Subcutaneous abdominal adipose tissue (tissue), 5 donors: ENCODE measurements around the gene GALNTL6.

ENCODE experiments used
- H3K27ac ChIP-seq: one replicate; pipeline ENCODE4 v1.7.0; 2013; ENCODE audit warnings: low read depth, mild to moderate bottlenecking, inconsistent platforms, low read length, moderate library complexity
- H3K27me3 ChIP-seq, 5 donors: one replicate each; pipeline ENCODE4 v1.7.0; 2013; ENCODE audit warnings: low read length in 5 of 5, inconsistent platforms in 1 of 5; ENCODE audit not compliant: control insufficient read depth in 5 of 5, insufficient read depth in 4 of 5
- H3K36me3 ChIP-seq, 5 donors: one replicate each; pipeline ENCODE4 v1.7.0; 2013; ENCODE audit warnings: low read length in 5 of 5; ENCODE audit not compliant: control insufficient read depth in 5 of 5, insufficient read depth in 5 of 5
- H3K4me1 ChIP-seq, 5 donors: one replicate each; pipeline ENCODE4 v1.7.0; 2013; ENCODE audit warnings: low read length in 5 of 5, mild to moderate bottlenecking in 3 of 5, moderate library complexity in 1 of 5; ENCODE audit not compliant: control insufficient read depth in 5 of 5, insufficient read depth in 5 of 5
- H3K4me3 ChIP-seq, 5 donors: one replicate each; pipeline ENCODE4 v1.7.0; 2013; ENCODE audit warnings: low read length in 5 of 5, low read depth in 1 of 5
- H3K9ac ChIP-seq, 5 donors: one replicate each; pipeline ENCODE4 v1.7.0; 2013; ENCODE audit warnings: low read length in 5 of 5, mild to moderate bottlenecking in 4 of 5, moderate library complexity in 3 of 5
- H3K9me3 ChIP-seq, 5 donors: one replicate each; pipeline ENCODE4 v1.7.0; 2013; ENCODE audit warnings: low read length in 5 of 5; ENCODE audit not compliant: control insufficient read depth in 5 of 5
- donor health status: healthy.
- donor health status: healthy.
- donor health status: healthy.
- donor health status: healthy.
- donor health status: healthy.

GALNTL6 gene

DNA sequence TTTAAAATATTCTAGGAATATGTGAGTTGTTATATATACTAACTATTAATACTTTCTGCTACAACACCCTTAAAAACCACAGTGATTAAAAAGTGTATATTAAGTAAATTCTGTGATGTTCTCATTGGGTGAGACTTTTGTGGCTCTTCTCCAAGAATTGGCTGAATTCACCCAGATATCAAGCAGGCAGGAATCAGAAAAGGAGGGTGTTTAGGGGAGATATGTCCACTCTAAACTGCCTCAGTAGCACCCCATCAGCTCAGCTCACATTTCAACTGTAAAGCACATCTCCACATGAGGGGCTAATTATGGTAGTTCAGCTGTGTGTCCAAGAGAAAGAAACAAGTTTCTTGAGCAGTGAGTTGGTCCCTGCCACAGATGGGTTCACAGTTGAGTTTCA is 165.0 kb downstream of the GALNTL6 start:
- Histone ChIP-seq H3K4me3 (no peak overlapping the region), H3K4me1 (no peaks in the 10 kb centered on the region), H3K27ac (no peak overlapping the region), H3K27me3 (no peaks in the 10 kb centered on the region), H3K9ac (no peak overlapping the region), H3K36me3 (no peaks in the 10 kb centered on the region), H3K9me3 (no peaks in the 10 kb centered on the region)

DNA sequence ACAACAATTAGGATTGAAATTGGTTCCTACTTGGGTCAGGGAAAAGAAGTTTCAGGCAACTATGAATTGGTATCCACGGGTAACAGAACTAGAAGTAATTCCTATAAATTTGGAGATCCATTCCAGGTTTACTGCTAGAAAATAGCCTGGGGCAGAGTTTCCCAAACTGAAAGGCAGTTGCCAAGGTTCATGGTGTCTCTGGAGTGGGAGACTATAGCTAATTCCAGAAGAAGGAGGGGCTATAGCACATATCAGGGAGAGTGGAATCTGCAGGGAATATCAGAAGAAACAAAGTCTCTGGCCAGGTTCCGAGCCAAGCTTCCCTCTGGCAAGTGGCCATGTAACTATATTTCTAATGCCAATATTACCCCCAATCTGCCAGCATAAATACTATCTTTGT is 166.3 kb downstream of the GALNTL6 start:
- Histone ChIP-seq H3K4me1 (no peaks in the 10 kb centered on the region), H3K9me3 (no peaks in the 10 kb centered on the region), H3K9ac (no peak overlapping the region), H3K36me3 (no peaks in the 10 kb centered on the region), H3K27ac (no peak overlapping the region), H3K27me3 (no peaks in the 10 kb centered on the region), H3K4me3 (no peak overlapping the region)

DNA sequence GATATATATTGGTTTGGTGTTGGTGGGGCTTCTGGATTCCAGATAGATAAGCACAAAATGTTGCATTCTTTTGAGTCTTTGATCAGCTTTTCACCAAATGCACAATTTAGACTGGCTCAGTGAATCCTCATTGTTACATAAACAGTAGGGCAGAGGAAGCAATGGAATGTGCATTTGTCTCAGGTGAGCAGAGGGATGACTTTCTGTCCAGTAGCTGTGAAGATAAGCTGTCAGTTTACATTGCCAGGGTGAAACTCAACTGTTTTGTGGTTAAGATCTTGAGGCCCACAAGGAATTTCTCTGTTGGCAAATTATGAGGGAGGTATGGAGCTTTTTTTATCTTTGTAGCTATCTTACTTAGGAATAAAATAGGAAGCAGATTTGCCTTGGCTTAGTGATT is 168.0 kb downstream of the GALNTL6 start:
- no peaks in the 10 kb centered on the region for H3K4me1 ChIP-seq
- no peaks in the 10 kb centered on the region for H3K9me3 ChIP-seq
- no peaks in the 10 kb centered on the region for H3K36me3 ChIP-seq
- H3K4me3 ChIP-seq, result no peak overlapping the region
- H3K27ac ChIP-seq, result no peak overlapping the region
- no peaks in the 10 kb centered on the region for H3K27me3 ChIP-seq
- no peak overlapping the region for H3K9ac ChIP-seq

DNA sequence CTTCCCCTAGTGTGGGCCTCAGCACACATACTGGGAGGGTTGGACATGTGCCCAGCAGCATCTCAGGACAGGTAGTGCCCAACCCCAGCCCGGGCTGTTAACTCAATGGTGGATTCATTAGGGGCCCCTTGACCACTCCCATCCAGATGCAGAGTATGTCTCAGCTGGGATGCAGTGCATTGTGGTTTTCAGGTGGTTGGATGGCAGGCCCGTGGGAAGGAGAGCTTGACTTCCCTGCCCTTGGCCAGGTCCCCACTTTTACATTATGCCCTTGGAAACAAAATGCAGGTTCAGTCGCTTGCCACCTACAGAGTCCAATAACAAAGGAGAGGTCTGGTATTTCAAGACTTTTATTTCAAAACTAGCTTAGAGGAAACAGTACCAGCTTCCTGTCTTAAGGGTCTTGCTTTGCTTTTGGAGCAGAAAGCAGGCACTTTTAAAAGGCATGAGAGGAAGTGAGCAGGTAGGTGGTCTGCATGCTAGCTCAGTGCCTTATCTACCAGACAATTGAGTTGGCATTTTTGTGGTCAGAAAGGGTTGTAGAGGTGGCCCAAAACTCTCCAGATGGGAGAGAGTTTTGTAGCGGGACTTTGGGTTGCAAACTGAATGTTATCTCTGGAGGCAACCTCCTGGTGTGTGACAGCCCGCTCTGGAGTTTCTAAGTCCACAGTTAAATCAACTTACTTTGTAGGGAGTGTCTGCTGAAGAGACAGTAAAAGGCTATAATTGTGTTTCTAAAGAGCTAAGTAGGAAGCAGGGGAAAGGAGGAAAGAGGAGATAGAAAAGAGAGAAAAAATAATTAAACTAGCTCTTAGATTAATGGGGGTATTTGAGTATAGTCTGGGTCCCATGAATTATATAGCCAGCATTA is 171.0 kb downstream of the GALNTL6 start:
- H3K27ac ChIP-seq, result no peak overlapping the region
- no peaks in the 10 kb centered on the region for H3K9me3 ChIP-seq
- no peaks in the 10 kb centered on the region for H3K4me1 ChIP-seq
- no peaks in the 10 kb centered on the region for H3K36me3 ChIP-seq
- no peak overlapping the region for H3K4me3 ChIP-seq
- no peak overlapping the region for H3K9ac ChIP-seq
- no peaks in the 10 kb centered on the region for H3K27me3 ChIP-seq

DNA sequence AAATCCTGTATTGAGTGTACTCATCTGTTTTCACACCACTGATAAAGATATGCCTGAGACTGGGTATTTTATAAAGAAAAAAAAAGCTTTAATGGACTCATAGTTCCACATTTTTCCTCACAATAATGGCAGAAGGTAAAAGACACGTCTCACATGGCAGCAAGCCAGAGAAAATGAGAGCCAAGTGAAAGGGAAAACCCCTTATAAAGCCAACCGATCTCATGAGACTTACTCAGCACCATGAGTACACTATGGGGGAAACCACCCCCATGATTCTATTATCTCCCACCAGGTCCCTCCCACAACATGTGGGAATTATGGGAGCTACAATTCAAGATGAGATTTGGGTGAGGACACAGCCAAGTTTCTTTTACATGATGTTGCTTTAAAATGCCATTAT is 171.9 kb downstream of the GALNTL6 start:
- Histone ChIP-seq H3K9me3 (no peaks in the 10 kb centered on the region), H3K4me1 (no peaks in the 10 kb centered on the region), H3K36me3 (no peaks in the 10 kb centered on the region), H3K9ac (no peak overlapping the region), H3K27ac (no peak overlapping the region), H3K4me3 (no peak overlapping the region), H3K27me3 (no peaks in the 10 kb centered on the region)

DNA sequence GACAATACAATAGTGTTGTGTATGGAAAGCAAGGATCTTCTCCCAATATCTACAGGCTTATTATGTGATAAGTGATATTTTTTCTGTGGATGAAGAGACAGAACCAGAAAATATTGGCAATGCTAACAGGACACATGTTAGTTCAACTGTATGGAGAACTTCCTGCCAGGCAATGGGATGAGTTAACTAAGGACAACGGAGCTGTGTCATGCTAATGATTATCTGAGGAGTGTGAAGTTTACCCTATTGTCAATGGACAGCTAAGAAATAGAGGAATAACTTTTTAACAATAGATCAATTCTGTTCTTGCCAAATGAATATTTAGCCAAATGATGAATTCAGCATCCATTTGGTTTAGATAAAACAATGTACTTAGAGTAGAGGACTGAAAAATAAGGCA is 180.0 kb downstream of the GALNTL6 start:
- H3K36me3 ChIP-seq, result no peaks in the 10 kb centered on the region

DNA sequence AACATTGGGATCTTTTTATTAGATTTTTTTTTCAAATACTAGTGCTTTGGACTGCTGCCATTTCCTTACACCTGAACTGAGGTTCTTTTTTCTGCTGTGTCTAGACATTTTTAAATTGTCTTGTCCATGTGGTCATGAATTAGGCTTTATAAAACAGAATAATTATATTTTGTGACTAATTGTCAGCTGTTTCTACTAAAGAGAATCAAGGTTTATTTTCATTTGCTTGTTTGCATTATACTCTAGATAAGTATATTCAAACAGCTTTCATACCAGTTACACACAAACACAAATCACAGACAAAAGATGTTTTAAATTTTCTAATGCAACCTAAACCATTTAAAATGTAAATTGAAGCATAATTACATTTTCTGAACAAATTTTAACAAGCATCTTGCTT is 194.7 kb downstream of the GALNTL6 start:
- Histone ChIP-seq H3K9me3 (no peaks in the 10 kb centered on the region), H3K4me3 (no peak overlapping the region), H3K4me1 (no peaks in the 10 kb centered on the region), H3K36me3 (no peaks in the 10 kb centered on the region), H3K9ac (no peak overlapping the region), H3K27me3 (no peaks in the 10 kb centered on the region), H3K27ac (no peak overlapping the region)

More for the DNA sequence above, 180.0 kb downstream of the GALNTL6 start:
- no peaks in the 10 kb centered on the region for H3K27me3 ChIP-seq
- no peak overlapping the region for H3K9ac ChIP-seq
- H3K4me3 ChIP-seq, result no peak overlapping the region
- no peaks in the 10 kb centered on the region for H3K4me1 ChIP-seq
- H3K27ac ChIP-seq, result no peak overlapping the region
- peaks cover 0 to 2% (median 0%) of the 10 kb centered on the region in 5 donors for H3K9me3 ChIP-seq

DNA sequence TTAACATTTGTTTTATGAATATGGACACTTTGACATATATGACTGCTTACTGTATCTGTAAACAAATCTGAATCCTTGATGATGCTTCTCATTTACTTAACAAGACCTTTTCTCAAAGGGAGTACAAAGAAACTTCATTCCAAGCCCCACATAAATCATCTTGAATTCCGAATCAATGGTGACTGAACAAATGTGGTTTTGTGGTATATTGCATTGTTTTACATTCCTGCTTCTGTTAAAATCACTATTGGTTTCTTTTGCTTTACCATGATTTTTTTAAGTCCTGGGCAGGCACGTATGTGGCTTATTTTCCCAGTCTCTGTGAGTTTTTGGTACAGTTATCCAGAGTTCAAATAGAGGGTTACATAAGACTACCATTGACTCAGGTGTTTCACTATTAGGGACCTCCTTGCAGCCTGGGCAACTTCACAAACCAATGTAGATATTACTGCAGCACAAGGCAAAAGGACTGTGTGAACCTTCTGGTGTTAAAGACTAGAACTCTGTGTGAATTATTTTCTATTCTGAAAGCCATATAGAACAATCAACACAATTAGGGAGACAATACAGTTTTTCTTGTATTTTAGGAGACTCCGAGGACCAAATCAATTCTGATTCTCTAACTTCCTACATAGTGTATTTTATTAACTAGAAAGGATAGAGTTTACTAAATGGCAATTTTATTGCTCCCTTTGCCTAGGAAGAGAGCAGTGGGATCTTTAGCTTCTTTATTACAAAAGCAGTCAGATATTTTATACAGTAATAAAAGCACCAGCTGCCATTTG is 196.4 kb downstream of the GALNTL6 start:
- H3K27me3 ChIP-seq, result no peaks in the 10 kb centered on the region
- no peak overlapping the region for H3K27ac ChIP-seq
- no peaks in the 10 kb centered on the region for H3K9me3 ChIP-seq
- no peaks in the 10 kb centered on the region for H3K36me3 ChIP-seq
- no peak overlapping the region for H3K4me3 ChIP-seq
- no peak overlapping the region for H3K9ac ChIP-seq
- H3K4me1 ChIP-seq, result no peaks in the 10 kb centered on the region

DNA sequence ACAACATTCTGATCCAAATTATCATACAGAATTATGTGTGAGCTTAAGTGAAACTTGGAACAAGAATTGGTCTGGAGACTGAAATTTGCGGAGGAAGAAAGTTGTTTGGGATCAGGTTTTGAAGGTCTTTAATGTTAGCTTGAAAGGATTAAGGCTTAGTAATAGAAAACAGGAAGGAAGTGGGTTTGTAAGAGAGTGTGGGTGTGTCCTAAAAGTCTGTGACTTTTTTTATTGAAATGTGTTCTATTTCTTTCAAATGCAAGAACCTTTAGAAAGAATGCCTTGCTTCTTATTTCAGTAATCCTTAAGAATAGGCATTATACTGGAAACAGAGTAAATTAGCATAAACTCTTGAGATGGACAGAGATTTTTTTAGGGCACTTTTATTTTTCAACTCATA is 198.0 kb downstream of the GALNTL6 start:
- Histone ChIP-seq H3K4me1 (no peaks in the 10 kb centered on the region), H3K4me3 (no peak overlapping the region), H3K27ac (no peak overlapping the region), H3K36me3 (no peaks in the 10 kb centered on the region), H3K27me3 (no peaks in the 10 kb centered on the region), H3K9ac (no peak overlapping the region), H3K9me3 (no peaks in the 10 kb centered on the region)

DNA sequence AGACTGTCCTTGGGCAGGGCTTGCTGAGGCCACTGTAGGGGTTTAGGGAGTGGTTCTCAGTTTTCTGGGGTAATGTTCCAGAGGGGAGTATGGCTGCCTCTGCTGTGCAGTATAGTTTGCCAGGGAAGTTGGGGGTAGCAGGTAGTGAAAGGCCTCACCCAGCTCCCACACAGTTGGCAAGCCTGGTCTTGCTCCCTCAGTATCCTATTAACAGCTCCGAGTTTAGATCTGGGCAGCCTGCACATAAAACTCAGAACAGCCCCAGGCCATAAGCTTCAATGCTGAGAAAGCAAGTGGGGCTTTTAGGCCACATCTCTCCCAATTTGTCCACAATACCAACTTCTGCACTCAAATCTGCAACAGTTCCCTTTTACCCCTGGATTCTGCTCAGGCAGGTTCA is 205.2 kb downstream of the GALNTL6 start:
- Histone ChIP-seq H3K9me3 (peaks cover 0 to 4% (median 0%) of the 10 kb centered on the region in 5 donors), H3K36me3 (no peaks in the 10 kb centered on the region), H3K27me3 (no peaks in the 10 kb centered on the region), H3K4me1 (no peaks in the 10 kb centered on the region), H3K4me3 (no peak overlapping the region), H3K27ac (no peak overlapping the region), H3K9ac (no peak overlapping the region)
